Measurements from ENCODE around the gene ADCY9.

- TF ChIP-seq CTCF (IDR thresholded peaks at IDR 0.05 in 8 of 11, conservative IDR thresholded peaks at IDR 0.05 in 3 of 11) (no peak), POLR2AphosphoS5 (IDR thresholded peaks at IDR 0.05) (no peak)
These were observed 95.0 kb downstream of the ADCY9 start for GRCh38 chr16:4021070-4021779.

Measured in spleen (tissue), 7 donors.